GM18505 (cell line): Measurements from ENCODE around the gene MTA1.

Source experiments
- ATAC-seq: cut with Tn5 transposase; IDR thresholded peaks from one replicate; pipeline ENCODE4 v1.9.1; 2021; ENCODE audit not compliant: unreplicated experiment
- POLR2A ChIP-seq: IDR thresholded peaks from 4 replicates; pipeline ENCODE4 v1.6.1; 2011; ENCODE audit warnings: borderline replicate concordance; ENCODE audit not compliant: insufficient read depth, insufficient read length; ENCODE audit errors: extremely low read depth

MTA1 gene

GRCh38 chr14:105508069-105508468 is 88.4 kb downstream of the MTA1 start:
- ATAC-seq = no peak
- TF ChIP-seq POLR2A = no peak

GRCh38 chr14:105508601-105509000 is 89.0 kb downstream of the MTA1 start:
- no peak for TF ChIP-seq POLR2A
- ATAC-seq = no peak

- no peak for TF ChIP-seq POLR2A
- ATAC-seq = no peak
Observed at GRCh38 chr14:105517096-105517495, 97.5 kb downstream of the MTA1 start.

GRCh38 chr14:105519946-105520698 is 100.5 kb downstream of the MTA1 start:
- TF ChIP-seq POLR2A = no peak
- ATAC-seq = no peak
